Activated CD4-positive, alpha-beta T cell treated with anti-CD3 and anti-CD28 coated beads, Interleukin-10, Interleukin-2, amounts not matched to agents 100 ng/mL and 50 ng/mL, durations not matched to agents 16 hours and 8 hours (primary cell): ENCODE data around the gene XPO6.
"Not testable (repeated sequence)": the region's sequence is repeated elsewhere in the genome, so short reads cannot be mapped to it uniquely, and the experiment has no call there.

Source experiments
- DNase-seq: peaks from one replicate; pipeline ENCODE4 v3.0.0-alpha.2; 2020

The XPO6 gene, protein sequence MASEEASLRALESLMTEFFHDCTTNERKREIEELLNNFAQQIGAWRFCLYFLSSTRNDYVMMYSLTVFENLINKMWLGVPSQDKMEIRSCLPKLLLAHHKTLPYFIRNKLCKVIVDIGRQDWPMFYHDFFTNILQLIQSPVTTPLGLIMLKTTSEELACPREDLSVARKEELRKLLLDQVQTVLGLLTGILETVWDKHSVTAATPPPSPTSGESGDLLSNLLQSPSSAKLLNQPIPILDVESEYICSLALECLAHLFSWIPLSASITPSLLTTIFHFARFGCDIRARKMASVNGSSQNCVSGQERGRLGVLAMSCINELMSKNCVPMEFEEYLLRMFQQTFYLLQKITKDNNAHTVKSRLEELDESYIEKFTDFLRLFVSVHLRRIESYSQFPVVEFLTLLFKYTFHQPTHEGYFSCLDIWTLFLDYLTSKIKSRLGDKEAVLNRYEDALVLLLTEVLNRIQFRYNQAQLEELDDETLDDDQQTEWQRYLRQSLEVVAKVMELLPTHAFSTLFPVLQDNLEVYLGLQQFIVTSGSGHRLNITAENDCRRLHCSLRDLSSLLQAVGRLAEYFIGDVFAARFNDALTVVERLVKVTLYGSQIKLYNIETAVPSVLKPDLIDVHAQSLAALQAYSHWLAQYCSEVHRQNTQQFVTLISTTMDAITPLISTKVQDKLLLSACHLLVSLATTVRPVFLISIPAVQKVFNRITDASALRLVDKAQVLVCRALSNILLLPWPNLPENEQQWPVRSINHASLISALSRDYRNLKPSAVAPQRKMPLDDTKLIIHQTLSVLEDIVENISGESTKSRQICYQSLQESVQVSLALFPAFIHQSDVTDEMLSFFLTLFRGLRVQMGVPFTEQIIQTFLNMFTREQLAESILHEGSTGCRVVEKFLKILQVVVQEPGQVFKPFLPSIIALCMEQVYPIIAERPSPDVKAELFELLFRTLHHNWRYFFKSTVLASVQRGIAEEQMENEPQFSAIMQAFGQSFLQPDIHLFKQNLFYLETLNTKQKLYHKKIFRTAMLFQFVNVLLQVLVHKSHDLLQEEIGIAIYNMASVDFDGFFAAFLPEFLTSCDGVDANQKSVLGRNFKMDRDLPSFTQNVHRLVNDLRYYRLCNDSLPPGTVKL

DNA sequence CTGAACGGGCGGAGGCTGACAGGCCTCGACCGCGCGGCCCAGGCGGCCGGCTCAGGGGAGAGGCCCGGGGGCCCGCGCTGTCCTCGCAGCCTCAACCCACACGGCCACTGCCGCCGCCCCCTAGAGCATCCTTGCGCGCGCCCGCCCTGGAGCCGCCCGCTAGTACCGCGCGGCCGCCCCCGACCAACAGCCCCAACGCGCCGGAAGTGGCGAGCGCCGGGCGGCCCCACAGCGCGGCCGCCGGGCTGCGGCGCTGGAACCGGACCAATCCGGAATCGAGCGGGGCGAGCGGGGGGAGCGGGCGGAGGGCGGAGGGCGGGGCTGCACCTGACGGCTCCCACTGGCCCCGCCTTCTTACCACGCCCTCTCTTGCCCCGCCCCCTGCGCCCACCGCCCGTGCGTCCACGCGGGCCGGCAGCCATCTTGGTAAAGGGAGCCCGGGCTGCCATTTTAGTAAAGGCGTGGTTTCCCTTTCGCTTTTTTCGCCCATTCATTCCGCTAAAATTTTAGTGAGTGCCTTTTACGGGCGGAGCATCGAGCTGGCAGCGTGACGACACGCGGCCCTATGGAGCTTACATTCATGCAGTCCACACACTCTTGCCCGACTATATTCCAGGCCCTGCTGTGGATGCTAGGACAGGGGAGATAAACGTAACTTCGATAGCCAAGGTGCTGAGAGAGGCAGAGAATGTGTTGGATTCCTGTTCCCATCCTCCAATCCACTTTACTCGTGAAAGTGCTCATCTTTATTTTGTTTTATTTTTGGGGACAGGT is at the start of gene XPO6:
Gene XPO6, minus strand, starts transcription at position 208 of the 774 bp plus-strand sequence. CDS start 597 bp downstream, outside the sequence.
- DNase-seq, result peak; percentile 98

DNA sequence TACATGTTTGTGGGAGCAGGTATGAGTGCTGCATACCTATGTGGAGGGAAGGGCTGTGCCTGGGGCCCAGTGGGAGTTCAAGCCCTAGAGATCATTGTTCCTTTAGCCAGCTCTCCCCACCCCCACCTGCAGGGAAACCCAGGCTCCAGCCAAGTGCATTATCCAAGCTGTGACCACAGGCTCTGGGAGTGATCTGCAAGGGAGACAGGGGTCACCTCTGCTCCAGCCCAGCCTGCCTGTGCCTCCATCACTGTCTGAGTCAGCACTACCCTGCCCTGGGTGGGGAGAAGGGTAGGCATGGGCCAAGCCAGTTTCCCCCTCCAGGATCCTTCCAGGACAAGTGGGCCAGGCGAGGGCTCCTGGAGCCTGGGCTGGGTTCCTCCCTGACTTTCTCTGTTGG is 48.4 kb upstream of the XPO6 start:
- DNase-seq, result no peak

DNA sequence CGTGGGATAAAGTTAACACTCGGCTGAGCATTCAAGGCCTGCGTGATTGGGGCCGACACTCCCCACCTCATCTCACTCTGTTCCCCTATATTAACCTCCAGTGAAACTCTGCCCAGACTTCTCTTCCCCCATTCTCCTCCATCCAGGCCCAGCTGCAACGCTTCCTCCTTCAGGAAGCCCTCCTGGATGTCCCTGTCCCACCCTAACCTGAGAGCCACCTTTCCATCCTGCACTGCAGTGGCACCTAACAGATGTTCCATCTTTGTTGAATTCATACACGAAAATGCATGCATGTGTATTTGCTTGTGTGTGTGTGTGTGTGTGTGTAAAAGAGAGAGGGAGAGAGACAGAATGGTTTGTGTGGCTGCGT is 48.0 kb upstream of the XPO6 start:
- DNase-seq, result no peak

DNA sequence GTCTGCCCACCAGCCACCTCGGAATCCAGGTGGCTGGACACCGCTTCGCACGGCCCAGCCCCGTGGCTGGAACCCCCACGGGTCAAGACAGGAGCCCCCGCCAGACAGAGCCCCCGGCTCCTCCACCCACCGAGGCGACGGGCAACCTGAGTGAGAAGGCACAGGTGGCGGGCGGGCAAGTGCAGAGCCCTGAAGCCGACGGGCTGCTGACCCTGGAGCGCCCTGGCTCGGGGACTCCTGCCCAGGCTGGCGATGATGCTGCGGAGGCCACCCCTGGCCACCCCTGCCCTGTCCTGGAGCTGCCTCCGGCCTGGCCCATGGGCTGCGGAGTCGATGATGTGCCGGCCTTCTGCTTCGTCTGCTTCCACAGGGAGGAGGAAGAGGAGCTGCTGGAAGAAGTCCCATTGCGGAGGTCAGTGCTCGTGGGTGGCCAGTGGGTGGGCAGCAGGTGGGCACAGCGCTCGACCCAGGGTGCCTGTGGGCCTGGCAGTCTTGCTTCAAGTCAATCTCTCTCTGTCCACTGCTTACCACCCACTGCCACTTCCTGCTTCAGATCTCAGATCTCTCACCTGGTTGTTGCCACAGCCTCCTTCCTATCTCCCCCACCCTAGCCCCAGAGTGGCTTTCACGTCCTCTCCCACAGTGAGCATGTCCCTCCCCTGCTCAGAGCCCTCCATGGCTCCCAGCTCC is 47.5 kb upstream of the XPO6 start:
- DNase-seq, result no peak

DNA sequence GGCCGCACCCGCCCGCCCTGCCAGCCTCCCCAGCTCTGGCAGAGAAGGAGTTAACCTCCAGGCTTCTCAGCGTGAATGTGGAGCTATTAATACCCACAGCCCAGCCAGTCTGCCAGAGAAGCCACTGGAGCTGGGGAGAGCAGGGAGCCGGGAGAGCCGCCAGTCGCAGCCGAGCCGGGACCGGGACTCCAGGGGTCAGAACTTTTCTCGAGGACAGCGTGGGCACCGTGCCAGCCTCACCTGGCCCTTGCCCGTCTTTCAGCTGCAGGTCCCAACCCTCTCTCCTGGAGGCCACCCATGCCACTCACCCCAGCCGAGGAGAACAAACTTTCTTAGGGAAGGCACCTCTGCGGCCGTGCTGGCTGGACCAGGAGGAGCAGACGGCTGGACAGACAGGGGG is 46.8 kb upstream of the XPO6 start:
- no peak for DNase-seq

DNA sequence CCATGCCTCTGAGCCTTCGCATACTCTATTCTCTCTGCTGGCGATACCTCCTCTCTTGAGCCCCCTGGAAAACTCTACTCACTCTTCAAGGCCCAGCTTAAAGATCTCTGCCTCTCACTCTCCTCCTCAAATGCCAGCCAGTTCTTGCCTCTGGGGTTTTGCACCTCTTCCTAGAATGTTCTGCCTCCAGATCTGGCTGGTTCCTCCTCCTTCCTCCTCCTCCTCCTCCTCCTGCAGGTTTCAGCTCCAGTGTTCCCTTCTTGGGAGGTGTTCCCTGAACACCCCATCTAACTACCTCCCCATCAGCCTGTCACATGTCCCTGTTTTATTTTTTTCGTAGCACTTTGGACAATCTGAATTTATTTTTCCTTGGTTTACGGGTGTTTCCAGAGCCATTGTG is 45.5 kb upstream of the XPO6 start:
- no peak for DNase-seq

DNA sequence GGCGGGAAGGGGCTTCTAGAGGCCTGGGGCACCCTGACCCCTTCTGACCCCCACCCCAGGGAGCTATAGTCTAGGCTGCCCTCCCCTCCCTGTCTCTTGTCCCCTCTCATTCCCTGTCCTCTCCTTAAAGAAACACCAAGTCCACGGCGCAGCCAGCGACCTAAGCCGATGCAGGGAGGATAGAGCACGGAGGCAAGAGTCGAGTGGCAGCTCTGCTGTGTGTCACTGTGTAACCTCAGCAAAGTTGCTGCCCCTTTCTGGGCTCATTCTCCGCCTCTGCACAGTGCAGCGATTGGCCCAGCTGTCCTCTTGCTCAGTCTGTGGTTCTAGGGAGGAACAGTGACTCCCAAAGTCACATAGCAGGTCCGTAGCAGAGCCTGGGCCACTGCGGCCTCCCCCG is 44.1 kb upstream of the XPO6 start:
- DNase-seq, result no peak

DNA sequence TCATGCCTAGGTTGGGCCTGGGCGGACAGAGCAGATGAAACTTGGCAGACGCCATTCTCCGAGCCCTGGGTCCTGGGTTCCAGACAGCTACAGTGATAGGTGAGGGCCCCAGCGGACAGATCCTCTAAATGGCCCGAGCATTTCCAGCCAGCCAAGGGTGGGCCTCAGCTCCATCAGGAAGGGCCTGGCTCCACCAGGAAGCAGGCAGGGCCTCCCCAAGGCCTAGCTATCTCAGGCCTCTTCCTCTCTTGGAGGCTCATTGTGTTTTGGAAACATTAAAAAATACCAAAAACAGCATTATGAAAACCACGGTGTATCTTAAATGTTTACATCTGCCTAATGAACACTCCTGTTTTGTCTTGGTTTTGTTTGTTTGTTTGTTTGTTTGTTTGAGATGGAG is 42.4 kb upstream of the XPO6 start:
- DNase-seq, result no peak

DNA sequence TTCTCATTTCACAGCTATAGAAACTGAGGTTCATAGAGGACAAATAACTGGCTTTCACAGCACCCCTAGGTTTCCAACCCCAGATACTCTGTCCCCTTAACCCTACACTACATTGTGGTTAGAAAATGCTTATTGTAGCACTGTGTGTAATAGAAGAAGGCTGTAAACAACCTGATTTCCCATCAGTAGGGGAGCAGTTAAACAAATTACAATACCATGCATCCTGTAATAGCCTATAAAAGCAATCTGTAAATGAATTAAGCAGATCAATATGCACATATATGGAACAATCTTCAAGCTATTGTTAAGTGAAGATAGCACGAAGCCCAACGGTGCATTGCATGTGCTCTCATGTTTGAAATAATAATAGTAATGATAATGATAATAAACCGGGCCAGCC is 39.2 kb upstream of the XPO6 start:
- DNase-seq, result no peak

DNA sequence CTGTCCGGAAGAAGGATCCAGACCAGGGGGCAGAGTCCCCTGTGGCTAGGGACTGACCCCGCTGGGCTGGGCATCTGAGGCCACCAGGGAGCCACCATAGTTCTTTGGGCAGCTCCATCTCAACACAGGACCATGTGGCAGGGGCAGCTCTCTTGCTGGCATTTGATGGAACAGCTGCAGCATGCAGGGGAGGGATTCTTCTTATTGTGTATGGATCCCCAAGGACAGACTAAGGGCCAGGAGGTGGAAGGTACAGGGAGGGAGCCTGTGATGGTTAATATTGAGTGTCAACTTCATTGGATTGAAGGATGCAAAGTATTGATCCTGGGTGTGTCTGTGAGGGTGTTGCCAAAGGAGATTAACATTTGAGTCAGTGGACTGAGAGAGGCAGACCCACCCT is 37.7 kb upstream of the XPO6 start:
- DNase-seq, result not testable (repeated sequence)

DNA sequence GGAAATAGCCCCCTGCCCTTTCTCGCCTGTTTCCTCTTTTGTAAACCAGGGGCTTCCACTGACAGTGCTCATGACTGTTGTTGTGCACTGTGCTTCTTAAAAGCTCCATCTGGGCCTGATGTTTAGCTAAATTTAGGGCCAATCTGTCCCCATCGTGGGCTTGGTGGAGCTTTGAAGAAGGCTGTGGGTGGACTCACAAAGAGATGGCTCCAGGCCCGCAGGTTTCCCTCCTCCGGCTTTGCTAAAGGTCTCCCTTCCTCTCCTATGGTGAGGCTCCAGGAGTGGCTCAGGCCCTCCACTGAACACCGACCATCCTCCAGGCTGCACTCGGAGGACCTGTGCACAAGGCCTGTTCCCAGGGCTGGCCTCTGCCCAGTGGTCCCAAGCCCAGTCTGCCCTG is 30.2 kb upstream of the XPO6 start:
- DNase-seq, result no peak

DNA sequence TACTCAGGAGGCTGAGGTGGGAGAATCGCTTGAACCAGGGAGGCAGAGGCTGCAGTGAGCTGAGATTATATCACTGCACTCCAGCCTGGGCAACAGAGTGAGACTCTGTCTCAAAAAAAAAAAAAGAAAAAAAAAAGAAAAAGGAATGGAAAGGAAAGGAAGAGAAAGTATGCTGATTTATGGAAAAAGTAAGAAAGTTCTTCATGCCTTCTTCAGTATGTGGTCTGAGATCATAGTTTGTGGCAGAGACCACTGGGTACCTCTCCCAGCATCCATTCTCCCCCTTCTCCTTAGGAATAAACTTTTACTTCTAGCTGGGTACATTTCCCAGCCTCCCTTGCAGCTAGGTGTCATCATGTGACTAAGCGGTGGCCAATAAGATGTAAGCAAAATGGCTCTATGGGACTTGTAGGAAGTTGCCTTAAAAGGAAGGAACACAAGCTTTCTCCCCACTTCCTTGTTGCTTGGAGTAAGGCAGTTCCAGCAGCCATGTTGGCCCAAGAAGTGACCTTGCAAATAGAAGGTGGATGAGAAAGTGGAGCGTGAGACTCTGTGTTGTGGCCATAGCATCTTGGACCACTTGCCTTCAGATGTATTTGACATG is 26.1 kb upstream of the XPO6 start:
- DNase-seq, result peak; percentile 8

DNA sequence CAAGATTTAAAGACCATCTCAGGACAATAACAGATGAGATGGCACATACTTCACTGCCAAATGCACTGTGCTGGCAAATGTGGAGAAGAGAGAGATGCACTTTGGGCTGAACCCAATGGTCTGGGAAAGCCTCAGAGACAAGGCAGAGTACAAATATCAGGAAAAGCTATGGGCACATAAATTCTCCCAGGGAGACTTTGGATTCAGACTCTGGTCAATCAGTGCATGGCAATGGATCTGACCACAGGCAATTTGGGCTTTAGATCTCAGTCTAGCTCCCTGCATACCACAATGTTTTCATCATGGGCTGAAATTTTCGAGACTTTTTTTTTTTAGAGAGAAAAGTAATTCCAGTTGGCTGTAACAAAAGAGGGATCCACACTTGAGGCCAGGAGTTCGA is 20.0 kb upstream of the XPO6 start:
- no peak for DNase-seq

DNA sequence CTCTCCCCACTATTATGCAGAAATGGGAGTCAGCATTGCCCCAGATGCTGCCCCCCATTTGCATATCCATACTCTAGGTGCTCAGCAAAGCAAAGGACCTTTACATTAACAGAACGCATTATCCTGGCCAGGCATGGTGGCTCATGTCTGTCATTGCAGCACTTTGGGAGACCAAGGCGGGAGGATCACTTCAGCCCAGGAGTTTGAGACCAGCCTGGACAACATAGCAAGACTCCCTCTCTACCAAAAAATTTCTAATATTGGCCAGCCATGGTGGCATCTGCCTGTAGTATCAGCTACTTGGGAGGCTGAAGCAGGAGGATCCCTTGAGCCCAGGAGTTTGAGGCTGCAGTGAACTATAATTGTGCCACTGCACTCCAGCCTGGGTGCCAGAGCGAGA is 12.1 kb upstream of the XPO6 start:
- not testable (repeated sequence) for DNase-seq

DNA sequence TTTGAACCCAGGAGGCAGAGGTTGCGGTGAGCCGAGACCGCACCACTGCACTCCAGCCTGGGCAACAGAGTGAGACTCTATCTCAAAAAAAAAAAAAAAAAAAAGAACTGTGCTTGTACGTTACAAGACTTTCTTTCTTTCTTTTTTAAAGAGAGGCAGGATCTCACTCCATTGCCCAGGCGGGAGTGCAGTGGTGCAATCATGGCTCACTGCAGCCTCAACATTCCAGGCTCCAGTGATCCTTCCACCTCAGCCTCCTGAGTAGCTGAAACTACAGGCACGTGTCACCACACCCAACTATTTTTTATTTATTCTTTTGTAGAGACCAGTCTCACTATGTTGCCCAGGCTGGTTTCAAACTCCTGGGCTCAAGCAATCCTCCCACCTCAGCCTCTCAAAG is 8.0 kb upstream of the XPO6 start:
- DNase-seq, result not testable (repeated sequence)

DNA sequence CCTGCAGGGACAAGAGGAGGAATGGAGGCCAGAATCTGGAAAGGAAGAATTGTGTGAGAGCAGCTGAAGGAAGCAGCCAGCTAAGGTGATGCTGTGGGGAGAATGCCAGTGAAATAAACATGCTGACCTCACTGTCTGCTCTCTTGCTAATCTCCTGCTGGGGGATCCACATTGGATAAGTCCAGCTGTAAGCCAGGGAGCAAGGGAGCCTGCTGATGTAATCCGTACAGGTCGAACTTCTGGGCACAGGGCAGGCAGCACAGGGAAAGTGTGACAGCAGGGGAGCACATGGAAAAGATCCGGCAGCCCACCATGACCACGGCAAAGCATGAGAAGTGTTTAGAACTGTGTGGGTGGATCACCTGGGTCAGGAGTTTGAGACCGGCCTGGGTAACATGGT is 7.5 kb upstream of the XPO6 start:
- no peak for DNase-seq

DNA sequence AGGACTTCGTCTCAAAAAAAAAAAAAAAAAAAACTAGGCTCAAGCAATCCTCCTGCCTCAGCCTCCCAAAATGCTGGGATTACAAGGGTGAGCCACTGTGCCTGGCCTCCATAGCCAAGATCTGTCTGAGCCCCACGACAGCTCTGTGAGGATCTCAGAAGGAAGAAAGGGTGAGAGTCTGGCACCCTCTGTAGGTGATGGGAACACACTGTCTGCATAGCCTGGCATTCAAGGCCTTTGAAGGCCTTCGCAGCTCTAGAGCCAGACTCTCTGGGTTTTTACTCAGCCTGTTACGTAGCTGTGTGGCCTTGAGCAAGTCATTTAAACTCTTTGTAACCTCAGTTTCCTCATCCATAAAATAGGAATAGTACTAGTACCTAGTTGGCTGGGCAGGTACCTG is 6.3 kb upstream of the XPO6 start:
- DNase-seq, result peak; percentile 72

DNA sequence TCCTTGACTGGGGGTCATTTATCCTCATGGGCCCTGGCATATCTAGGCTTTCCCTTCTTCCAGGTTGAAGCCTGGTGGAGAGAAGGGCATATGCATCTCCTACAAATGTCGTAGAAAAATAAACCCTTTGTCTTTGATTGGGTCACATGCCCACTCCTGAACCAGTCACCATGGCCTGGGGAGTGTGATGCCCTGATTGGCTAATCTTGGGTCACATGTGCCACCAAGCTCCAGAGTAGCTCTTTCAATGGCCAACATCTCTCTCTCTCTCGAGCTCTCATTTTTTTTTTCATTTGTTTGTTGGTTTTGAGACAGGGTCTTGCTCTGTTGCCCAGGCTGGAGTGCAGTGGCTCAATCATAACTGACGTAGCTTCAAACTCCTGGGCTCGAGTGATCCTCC is 5.6 kb upstream of the XPO6 start:
- DNase-seq, result no peak

DNA sequence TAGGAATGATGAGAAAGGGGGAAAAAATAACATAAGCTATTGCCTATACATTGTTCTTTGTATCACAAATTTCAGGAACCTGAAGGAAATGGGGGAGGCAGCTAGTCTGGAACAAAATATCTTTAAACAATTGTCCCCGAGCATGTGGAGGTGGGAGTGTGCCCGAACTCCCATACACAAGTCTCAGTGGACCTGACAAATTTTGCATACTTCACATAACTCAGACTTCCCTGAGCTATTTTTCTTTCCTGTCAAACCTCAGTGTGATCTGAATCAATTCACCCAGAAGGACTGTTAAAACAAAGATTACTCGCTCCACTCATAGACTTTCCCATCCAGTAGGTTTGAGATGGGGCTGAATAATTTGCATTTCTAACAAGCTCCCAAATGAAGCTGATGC is 1.6 kb upstream of the XPO6 start:
- no peak for DNase-seq

DNA sequence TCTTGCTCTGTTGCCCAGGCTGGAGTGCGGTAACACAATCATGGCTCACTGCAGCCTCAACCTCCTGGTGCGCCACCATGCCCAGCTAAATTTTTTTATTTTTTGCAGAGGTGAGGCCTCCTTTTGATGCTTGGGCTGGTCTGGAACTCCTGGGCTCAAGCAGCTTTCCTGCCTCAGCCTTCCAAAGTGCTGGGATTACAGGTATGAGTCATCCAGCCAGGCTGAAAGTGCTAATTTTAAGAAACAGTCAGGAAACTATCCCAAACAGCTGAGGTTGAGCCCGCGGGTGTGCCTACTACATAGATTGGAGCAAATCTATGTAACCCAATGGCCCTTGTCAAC is 738 bp upstream of the XPO6 start:
- DNase-seq, result no peak

DNA sequence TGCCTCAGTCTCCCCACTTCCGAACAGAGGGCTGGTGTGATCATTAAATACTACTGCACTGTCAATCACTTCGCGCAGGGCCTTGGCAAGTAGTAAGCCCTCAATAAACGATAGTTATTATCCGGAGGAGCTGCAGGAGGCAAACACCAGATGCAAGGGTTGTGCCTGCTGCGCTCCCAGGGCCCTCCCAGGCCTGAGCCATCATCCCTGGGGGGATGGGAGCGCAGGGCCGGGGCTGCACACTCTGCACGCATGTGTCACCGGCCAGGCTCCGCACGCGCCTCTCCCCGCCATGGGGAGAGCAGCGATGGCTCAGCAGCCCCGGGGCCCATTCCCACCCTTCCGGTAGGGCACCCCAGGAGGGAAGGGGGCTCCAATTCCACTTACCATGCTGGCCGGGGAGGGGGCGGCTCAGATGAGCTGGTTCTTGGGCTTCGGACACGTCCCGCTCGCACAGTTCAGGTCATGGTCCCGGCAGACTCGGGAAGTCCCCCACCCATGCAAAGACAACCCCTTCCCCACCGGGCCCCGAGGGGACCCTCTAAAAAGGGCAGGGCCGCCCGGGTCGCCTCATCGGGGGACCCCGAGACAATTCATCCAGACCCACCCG is 681 bp downstream of the XPO6 start:
- DNase-seq, result peak; percentile 77

DNA sequence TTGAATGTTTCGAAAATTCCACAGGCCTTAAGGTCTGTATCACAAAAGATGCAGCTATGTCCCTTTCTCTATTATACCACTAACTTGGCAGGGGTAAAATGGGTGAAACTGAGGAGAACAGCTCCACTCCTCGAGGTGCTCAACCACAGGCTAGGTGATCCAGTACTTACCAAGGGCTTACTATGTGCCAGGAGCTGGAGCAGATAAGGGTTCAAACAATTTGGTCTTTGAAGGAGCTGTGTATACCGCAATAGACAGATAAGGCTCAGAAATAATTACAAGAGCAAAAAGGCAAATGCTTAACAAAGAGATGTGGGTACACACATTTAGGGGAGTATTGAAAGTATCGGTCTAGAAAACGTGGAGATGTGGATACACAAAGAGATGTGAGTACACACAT is 1.5 kb downstream of the XPO6 start:
- DNase-seq, result no peak
